Mesothelial cell of epicardium (in vitro differentiated cells): Measurements from ENCODE around the gene ZNF723. TPM values are rescaled to one million over a fixed set of nuclear protein-coding genes. Genes with fewer than 3 reads are reported as not detected.
"Not testable (repeated sequence)": the region's sequence is repeated elsewhere in the genome, so short reads cannot be mapped to it uniquely, and the experiment has no call there.

Experiments used
- DNase-seq, 2 experiments: peaks; one replicate each; pipeline ENCODE4 v3.0.0; 2021; ENCODE audit warnings: low spot score in 2 of 2; ENCODE audit not compliant: unreplicated experiment in 2 of 2
- H3K27ac Mint-ChIP-seq: 2 replicates; pipeline ENCODE4 v1.8.0; 2021; ENCODE audit warnings: mixed read lengths
- H3K27me3 Mint-ChIP-seq: 2 replicates; pipeline ENCODE4 v1.8.0; 2021; ENCODE audit warnings: low read depth, mixed read lengths
- H3K36me3 Mint-ChIP-seq: 2 replicates; pipeline ENCODE4 v1.8.0; 2021; ENCODE audit warnings: mixed read lengths
- H3K4me1 Mint-ChIP-seq: 2 replicates; pipeline ENCODE4 v1.8.0; 2021; ENCODE audit warnings: mixed read lengths
- H3K4me3 Mint-ChIP-seq: 2 replicates; pipeline ENCODE4 v1.8.0; 2021; ENCODE audit warnings: mild to moderate bottlenecking, moderate library complexity, mixed read lengths
- H3K9me3 Mint-ChIP-seq: 2 replicates; pipeline ENCODE4 v1.8.0; 2021; ENCODE audit warnings: mixed read lengths
- total RNA-seq: library from RNA; stranded (reverse); gene quantifications from 3 replicates; pipeline ENCODE4 v1.2.1, GENCODE V29; 2021
- TF ChIP-seq, protein P1 (sequence below): fragments of 200-600 bp; sonication (generic); IDR thresholded peaks from one replicate; pipeline ENCODE4 v1.5.0; 2021; ENCODE audit warnings: antibody characterized with exemption; ENCODE audit not compliant: unreplicated experiment

ZNF723 gene
- total RNA-seq = not detected in 3 replicates

DNA sequence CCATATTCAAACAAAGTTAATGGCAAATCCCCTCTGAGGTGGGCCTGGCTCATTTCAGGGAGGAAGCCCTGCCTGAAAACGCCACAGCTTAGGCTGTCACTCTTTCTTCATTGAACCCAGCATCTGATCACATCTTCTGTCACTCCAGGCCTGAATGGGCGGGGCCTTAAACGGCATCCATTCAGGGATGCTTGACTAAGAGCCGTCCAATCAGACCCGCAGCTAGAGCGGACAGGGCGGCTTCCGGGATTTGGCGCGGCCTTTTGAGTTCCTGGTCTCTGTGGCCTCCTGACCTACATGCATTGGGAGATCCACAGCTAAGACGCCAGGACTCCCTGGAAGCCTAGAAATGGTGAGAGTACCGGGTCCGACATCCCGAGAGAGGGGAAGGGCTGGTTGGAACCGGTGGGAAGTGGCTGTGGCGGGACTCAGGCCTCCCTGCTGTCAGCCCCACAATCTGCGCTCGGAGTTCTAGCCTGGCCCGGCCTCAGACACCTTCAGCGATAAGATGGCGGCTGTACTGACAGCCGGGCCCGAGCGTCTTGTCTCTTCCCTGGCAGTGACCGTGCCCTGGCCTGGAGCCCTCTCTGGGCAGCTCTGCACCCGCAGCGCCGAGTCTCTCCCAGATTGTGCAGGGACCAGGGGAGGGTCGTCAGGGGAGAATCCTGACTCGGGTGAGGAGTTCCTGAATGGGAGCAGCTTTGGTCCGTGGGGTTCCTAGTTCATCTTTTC lies at the start of gene ZNF723:
TSS of gene ZNF723 (plus strand) at position 261 of the 732 bp plus-strand sequence. CDS start at position 350, 89 bp downstream.
- no peak for DNase-seq
- H3K9me3 Mint-ChIP-seq = peaks cover 35% of the 10 kb centered on the region
- no peak within 1 kb of the TSS for H3K4me3 Mint-ChIP-seq
- H3K4me1 Mint-ChIP-seq = no peaks in the 10 kb centered on the region
- H3K27me3 Mint-ChIP-seq = no peaks in the 10 kb centered on the region
- H3K36me3 Mint-ChIP-seq = no peaks in the 10 kb centered on the region
- no peak within 1 kb of the TSS for H3K27ac Mint-ChIP-seq
- TF ChIP-seq, protein P1, sequence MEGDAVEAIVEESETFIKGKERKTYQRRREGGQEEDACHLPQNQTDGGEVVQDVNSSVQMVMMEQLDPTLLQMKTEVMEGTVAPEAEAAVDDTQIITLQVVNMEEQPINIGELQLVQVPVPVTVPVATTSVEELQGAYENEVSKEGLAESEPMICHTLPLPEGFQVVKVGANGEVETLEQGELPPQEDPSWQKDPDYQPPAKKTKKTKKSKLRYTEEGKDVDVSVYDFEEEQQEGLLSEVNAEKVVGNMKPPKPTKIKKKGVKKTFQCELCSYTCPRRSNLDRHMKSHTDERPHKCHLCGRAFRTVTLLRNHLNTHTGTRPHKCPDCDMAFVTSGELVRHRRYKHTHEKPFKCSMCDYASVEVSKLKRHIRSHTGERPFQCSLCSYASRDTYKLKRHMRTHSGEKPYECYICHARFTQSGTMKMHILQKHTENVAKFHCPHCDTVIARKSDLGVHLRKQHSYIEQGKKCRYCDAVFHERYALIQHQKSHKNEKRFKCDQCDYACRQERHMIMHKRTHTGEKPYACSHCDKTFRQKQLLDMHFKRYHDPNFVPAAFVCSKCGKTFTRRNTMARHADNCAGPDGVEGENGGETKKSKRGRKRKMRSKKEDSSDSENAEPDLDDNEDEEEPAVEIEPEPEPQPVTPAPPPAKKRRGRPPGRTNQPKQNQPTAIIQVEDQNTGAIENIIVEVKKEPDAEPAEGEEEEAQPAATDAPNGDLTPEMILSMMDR = no peak

DNA sequence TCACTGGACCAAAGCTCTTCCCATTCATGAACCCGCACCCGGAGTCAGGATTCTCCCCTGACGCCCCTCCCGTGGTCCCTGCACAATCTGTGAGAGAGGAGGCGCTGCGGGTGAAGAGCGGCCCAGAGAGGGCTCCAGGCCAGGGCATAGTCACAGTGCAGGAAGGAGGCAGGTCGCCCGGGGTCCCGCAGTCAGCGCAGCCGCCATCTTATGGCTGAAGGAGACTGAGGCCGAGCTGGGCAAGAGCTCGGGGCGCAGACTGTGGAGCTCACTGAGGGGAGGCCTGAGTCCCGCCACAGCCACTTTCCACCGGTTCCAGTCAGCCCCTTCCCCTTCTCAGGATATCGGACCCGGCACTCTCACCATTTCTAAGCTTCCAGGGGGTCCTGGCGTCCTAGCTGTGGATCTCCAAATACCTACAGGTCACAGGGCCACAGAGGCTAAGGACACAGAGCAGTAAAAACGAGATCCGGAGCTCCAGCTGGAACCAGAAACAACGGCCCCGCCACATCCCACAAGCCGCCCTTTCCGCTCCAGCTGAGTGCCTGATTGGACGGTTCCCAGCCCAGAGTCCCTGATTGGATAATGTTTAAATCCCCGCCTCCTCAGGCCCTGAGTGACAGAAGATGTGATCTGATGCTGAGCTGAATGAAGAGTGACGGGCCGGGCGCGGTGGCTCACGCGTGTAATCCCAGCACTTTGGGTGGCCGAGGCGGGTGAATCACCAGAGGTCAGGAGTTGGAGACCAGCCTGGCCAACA lies 48.3 kb upstream of the ZNF723 start, which contains the start of gene ZNF99:
TSS of gene ZNF99 (minus strand) at position 501 of the 760 bp plus-strand sequence. CDS start at position 366, 135 bp downstream.
- no peaks in the 10 kb centered on the region for H3K27me3 Mint-ChIP-seq
- DNase-seq = no peak
- TF ChIP-seq, protein P1 = no peak
- no peaks in the 10 kb centered on the region for H3K4me1 Mint-ChIP-seq
- peaks cover 7% of the 10 kb centered on the region for H3K36me3 Mint-ChIP-seq
- no peak within 1 kb of the TSS for H3K27ac Mint-ChIP-seq
- peaks cover 44% of the 10 kb centered on the region for H3K9me3 Mint-ChIP-seq
- no peak within 1 kb of the TSS for H3K4me3 Mint-ChIP-seq

DNA sequence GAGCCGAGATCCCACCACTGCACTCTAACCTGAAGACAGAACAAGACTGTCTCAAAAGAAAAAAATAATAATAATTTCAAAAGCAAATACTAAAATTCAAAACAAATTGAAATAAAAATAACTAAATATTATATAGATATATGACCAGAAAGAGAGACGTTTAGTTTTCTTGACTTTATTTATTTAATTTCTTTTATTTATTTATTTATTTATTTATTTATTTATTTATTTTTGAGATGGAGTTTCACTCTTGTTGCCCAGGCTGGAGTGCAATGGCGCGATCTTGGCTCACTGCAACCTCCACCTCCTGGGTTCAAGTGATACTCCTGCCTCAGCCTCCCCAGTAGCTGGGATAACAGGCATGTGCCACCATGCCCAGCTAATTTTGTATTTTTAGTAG lies 39.2 kb upstream of the ZNF723 start:
- H3K4me3 Mint-ChIP-seq, H3K27me3 Mint-ChIP-seq, H3K27ac Mint-ChIP-seq, H3K36me3 Mint-ChIP-seq, DNase-seq, H3K4me1 Mint-ChIP-seq: not testable (repeated sequence)
- H3K9me3 Mint-ChIP-seq = peaks cover 51% of the 10 kb centered on the region

DNA sequence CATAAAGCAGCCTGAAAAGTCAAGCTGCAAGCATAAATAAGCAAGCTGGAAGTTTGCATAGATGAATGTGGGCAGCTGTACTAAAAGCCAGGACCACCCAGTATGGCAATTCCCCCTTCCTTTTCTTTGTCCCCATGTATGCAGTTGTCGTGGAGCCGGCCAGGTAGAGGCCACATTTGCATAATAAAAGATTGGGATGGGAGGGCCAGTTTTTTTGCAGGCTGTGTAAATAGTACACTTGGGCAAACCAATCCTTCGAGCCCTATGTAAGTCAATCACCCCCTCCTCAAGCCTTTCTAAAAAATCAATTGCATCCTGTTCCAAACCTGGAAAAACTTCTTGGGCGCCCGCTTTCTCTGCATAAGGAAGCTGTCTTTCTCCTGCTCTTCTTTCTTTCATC lies 35.1 kb upstream of the ZNF723 start:
- peaks cover 7% of the 10 kb centered on the region for H3K36me3 Mint-ChIP-seq
- no peaks in the 10 kb centered on the region for H3K27me3 Mint-ChIP-seq
- H3K4me3 Mint-ChIP-seq = no peak overlapping the region
- TF ChIP-seq, protein P1 = no peak
- peaks cover 57% of the 10 kb centered on the region for H3K9me3 Mint-ChIP-seq
- no peak for DNase-seq
- H3K27ac Mint-ChIP-seq = no peak overlapping the region
- H3K4me1 Mint-ChIP-seq = no peaks in the 10 kb centered on the region

DNA sequence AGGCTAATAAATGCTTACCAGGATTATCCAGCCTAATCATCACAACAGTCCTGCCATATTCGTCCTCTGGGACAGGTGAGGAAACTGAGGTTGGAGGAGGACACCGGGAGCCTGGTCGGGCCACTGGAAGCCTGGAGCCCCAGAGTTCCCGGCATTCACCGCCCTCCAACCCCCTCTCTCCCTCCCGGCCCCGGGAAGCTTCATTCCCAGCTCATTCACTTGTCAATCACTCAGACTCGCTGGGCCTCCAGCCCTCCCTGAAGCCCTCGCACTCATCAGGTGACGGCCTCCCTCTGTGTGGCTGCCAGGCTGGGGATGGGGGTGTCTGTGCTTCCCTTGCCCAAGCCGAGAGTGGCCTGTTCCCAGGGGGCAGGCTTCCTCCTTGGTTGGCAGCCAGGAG lies 25.7 kb upstream of the ZNF723 start:
- Mint-ChIP-seq H3K4me1 (no peaks in the 10 kb centered on the region), H3K9me3 (peaks cover 37% of the 10 kb centered on the region), H3K4me3 (no peak overlapping the region), H3K27me3 (no peaks in the 10 kb centered on the region), H3K27ac (no peak overlapping the region), H3K36me3 (no peaks in the 10 kb centered on the region)
- TF ChIP-seq, protein P1 = no peak
- DNase-seq = no peak
